Caco-2 (cell line): ENCODE results near the gene ENTPD1. TPM values are rescaled to one million over a fixed set of nuclear protein-coding genes. Genes with fewer than 3 reads are reported as not detected.
"Not testable (repeated sequence)": the region's sequence is repeated elsewhere in the genome, so short reads cannot be mapped to it uniquely, and the experiment has no call there.

ENCODE experiments used
- BruUV-seq: library from RNA; stranded (reverse); fragments of 400-500 nt; replicated peaks from 2 replicates; lab custom pipeline; 2021; lab: Mats Ljungman, UMichigan
- CTCF ChIA-PET: fragments of 300-600 bp; sonication (Branson Sonifier 250); formaldehyde crosslinking; loops from one replicate; lab custom pipeline; 2022; ENCODE audit warnings: antibody characterized with exemption; lab: Charles Lee
- POLR2A ChIA-PET: fragments of 300-600 bp; sonication (Branson Sonifier 250); formaldehyde crosslinking; loops from one replicate; lab custom pipeline; 2022; ENCODE audit warnings: antibody characterized with exemption; lab: Charles Lee
- DNase-seq, 2 experiments: peaks; one replicate each; pipeline versions ENCODE4 v3.0.0 to v3.0.0-alpha.2; 2020 to 2022
- H3K27me3 ChIP-seq: replicated peaks from 2 replicates; pipeline ENCODE4 v1.6.0; 2011; ENCODE audit warnings: low read length; ENCODE audit not compliant: control insufficient read depth, insufficient read depth
- H3K36me3 ChIP-seq: 2 replicates; pipeline ENCODE4 v1.5.1; 2011; ENCODE audit warnings: low read length; ENCODE audit not compliant: control insufficient read depth, insufficient read depth
- H3K4me1 ChIP-seq: fragments of 250-450 bp; sonication (Bioruptor Pico); 2 replicates; pipeline ENCODE4 v1.5.1; 2020; ENCODE audit warnings: mild to moderate bottlenecking
- H3K4me3 ChIP-seq: 2 replicates; pipeline ENCODE4 v1.5.1; 2011; ENCODE audit warnings: low read depth, mild to moderate bottlenecking, control low read depth, low read length
- H3K9me3 ChIP-seq: fragments of 250-450 bp; sonication (Bioruptor Pico); 2 replicates; pipeline ENCODE4 v1.5.1; 2020; ENCODE audit warnings: mild to moderate bottlenecking, moderate library complexity
- H3K27ac Mint-ChIP-seq: one replicate; pipeline ENCODE4 v1.8.0; 2022; ENCODE audit warnings: mixed read lengths; ENCODE audit not compliant: unreplicated experiment
- H3K27me3 Mint-ChIP-seq: one replicate; pipeline ENCODE4 v1.8.0; 2022; ENCODE audit warnings: mixed read lengths; ENCODE audit not compliant: insufficient read depth, unreplicated experiment
- H3K36me3 Mint-ChIP-seq: one replicate; pipeline ENCODE4 v1.8.0; 2022; ENCODE audit warnings: mild to moderate bottlenecking, mixed read lengths; ENCODE audit not compliant: insufficient read depth, unreplicated experiment
- H3K4me1 Mint-ChIP-seq: one replicate; pipeline ENCODE4 v1.8.0; 2022; ENCODE audit warnings: low read depth, mixed read lengths; ENCODE audit not compliant: unreplicated experiment
- H3K4me3 Mint-ChIP-seq: one replicate; pipeline ENCODE4 v1.8.0; 2022; ENCODE audit warnings: mild to moderate bottlenecking, moderate library complexity, mixed read lengths; ENCODE audit not compliant: unreplicated experiment
- H3K9me3 Mint-ChIP-seq: one replicate; pipeline ENCODE4 v1.8.0; 2022; ENCODE audit warnings: mixed read lengths; ENCODE audit not compliant: unreplicated experiment
- intact Hi-C: fragments of 100-400 bp; cut with micrococcal nuclease; formaldehyde crosslinking; loops from one replicate; pipeline ENCODE4 v1.10.0; 2022; ENCODE audit not compliant: unreplicated experiment
- total RNA-seq: library from RNA; stranded (reverse); gene quantifications from 2 replicates; pipeline ENCODE4 v1.2.3, GENCODE V29; 2022
- TF ChIP-seq, protein P1 (sequence below), 2 experiments: fragments of 200-600 bp in 1 of 2; IDR thresholded peaks; 1 replicate in 1 of 2; 2 replicates in 1 of 2; pipeline versions ENCODE4 v1.5.1 to v1.8.0; 2011 to 2022; ENCODE audit warnings: antibody characterized with exemption in 1 of 2, control low read depth in 1 of 2, inconsistent platforms in 1 of 2, low read depth in 1 of 2, low read length in 1 of 2, mild to moderate bottlenecking in 1 of 2, moderate library complexity in 1 of 2; ENCODE audit not compliant: insufficient read depth in 1 of 2, severe bottlenecking in 1 of 2, unreplicated experiment in 1 of 2

ENTPD1 gene
- total RNA-seq, 1 experiment from 2014 or later, result 2.2 TPM

GRCh38 chr10:95889830-95890229 is 133.9 kb downstream of the ENTPD1 start:
- Histone ChIP-seq H3K9me3 (no peaks in the 10 kb centered on the region), H3K4me3 (no peak overlapping the region), H3K27me3 (no peaks in the 10 kb centered on the region), H3K4me1 (no peaks in the 10 kb centered on the region), H3K36me3 (peaks cover 1% of the 10 kb centered on the region; the same call in 1 of the 2 replicates)
- H3K9me3 Mint-ChIP-seq, result no peaks in the 10 kb centered on the region
- no peak overlapping the region for H3K4me3 Mint-ChIP-seq
- no peaks in the 10 kb centered on the region for H3K4me1 Mint-ChIP-seq
- CTCF ChIA-PET, result interaction anchor here (1.2 kb wide), 1 partner anchor 196 kb away, joined by 3 read pairs; the partner anchor contains the start of gene TCTN3
- POLR2A ChIA-PET, result no interaction called here
- no peaks in the 10 kb centered on the region for H3K27me3 Mint-ChIP-seq
- intact Hi-C loops, result no loop called here
- no TSS peak for BruUV-seq
- no peak for DNase-seq
- no peak overlapping the region for H3K27ac Mint-ChIP-seq
- TF ChIP-seq, protein P1, sequence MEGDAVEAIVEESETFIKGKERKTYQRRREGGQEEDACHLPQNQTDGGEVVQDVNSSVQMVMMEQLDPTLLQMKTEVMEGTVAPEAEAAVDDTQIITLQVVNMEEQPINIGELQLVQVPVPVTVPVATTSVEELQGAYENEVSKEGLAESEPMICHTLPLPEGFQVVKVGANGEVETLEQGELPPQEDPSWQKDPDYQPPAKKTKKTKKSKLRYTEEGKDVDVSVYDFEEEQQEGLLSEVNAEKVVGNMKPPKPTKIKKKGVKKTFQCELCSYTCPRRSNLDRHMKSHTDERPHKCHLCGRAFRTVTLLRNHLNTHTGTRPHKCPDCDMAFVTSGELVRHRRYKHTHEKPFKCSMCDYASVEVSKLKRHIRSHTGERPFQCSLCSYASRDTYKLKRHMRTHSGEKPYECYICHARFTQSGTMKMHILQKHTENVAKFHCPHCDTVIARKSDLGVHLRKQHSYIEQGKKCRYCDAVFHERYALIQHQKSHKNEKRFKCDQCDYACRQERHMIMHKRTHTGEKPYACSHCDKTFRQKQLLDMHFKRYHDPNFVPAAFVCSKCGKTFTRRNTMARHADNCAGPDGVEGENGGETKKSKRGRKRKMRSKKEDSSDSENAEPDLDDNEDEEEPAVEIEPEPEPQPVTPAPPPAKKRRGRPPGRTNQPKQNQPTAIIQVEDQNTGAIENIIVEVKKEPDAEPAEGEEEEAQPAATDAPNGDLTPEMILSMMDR (IDR thresholded peaks at IDR 0.05; ENCODE audit: insufficient read depth in 1 of 2, low read depth in 1 of 2, low read length in 1 of 2, severe bottlenecking in 1 of 2, unreplicated experiment in 1 of 2), result no peak
- H3K36me3 Mint-ChIP-seq, result no peaks in the 10 kb centered on the region

DNA sequence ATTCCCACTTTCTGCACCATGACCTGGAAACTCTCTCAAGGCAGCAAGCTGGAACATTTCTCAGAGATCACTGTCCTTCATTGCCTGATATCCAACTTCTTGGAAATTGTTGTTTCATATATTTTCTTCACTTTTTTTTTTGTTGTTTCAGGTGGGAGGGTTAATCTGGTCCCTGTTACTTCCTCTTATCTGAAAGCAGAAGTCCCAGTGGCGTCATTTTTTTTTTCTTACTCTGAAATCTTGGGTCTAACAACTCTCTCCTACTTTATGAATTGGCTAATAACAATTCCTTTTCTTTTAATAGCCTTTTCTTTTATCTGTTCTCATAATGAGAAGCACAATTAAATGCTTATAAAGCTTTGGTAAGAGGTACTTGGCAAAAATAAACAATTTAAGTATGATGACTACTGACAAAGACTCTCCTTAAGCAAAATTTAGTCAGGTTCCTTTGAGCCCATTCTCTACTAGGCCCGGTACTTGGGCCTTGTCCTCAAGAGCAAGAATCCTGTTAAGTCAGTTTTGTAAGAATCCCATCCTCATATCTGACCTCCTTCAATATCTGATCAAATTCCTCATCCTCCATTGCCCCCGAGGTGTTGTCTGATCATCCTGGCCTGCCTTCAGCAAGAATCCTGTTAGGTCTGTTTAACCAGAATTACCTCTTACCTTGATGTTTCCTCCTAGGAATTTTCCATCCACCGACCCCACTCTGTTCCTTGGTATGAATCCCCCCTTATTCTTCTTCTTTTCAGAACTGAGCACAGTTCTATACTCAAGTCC is 140.3 kb downstream of the ENTPD1 start:
- CTCF ChIA-PET, result no interaction called here
- no peak overlapping the region for H3K4me3 ChIP-seq
- H3K4me3 Mint-ChIP-seq, result no peak overlapping the region
- H3K4me1 Mint-ChIP-seq, result peaks cover 8% of the 10 kb centered on the region
- intact Hi-C loops, result no loop called here
- no peaks in the 10 kb centered on the region for H3K9me3 Mint-ChIP-seq
- H3K9me3 ChIP-seq, result no peaks in the 10 kb centered on the region
- POLR2A ChIA-PET, result no interaction called here
- peak; percentile 47 to 51 for DNase-seq
- H3K4me1 ChIP-seq, result peaks cover 11% of the 10 kb centered on the region
- no peaks in the 10 kb centered on the region for H3K27me3 Mint-ChIP-seq
- TF ChIP-seq, protein P1 (IDR thresholded peaks at IDR 0.05; ENCODE audit: insufficient read depth in 1 of 2, low read depth in 1 of 2, low read length in 1 of 2, severe bottlenecking in 1 of 2, unreplicated experiment in 1 of 2), result no peak
- no peaks in the 10 kb centered on the region for H3K27me3 ChIP-seq
- H3K27ac Mint-ChIP-seq, result peak overlapping the region; percentile 6
- BruUV-seq, result no TSS peak
- H3K36me3 Mint-ChIP-seq, result peaks cover 16% of the 10 kb centered on the region
- no peaks in the 10 kb centered on the region for H3K36me3 ChIP-seq

GRCh38 chr10:95905897-95906580 is 150.1 kb downstream of the ENTPD1 start:
- H3K4me1 ChIP-seq, DNase-seq, H3K4me3 ChIP-seq, H3K27ac Mint-ChIP-seq, H3K27me3 ChIP-seq, H3K9me3 ChIP-seq, POLR2A ChIA-PET, H3K36me3 Mint-ChIP-seq, H3K36me3 ChIP-seq, BruUV-seq, H3K27me3 Mint-ChIP-seq, H3K4me1 Mint-ChIP-seq, H3K9me3 Mint-ChIP-seq: not testable (repeated sequence)
- intact Hi-C loops, result loop anchor here (5.0 kb wide), 1 partner anchor 214 kb away; the partner anchor contains the start of gene TCTN3
- peak overlapping the region; percentile 91 for H3K4me3 Mint-ChIP-seq
- CTCF ChIA-PET, result interaction anchor here (0.8 to 2.1 kb wide), 2 partner anchors 41 to 212 kb away, joined by 3 to 31 read pairs; partner anchors contain the start of gene TCTN3
